HG03108 (cell line): ENCODE data around the gene MAP2.

Experiments used
- ATAC-seq: cut with Tn5 transposase; IDR thresholded peaks from one replicate; pipeline ENCODE4 v1.9.1; 2021; ENCODE audit warnings: moderate library complexity; ENCODE audit not compliant: unreplicated experiment

The MAP2 gene

GRCh38 chr2:209424781-209425470 is 1.1 kb downstream of the MAP2 start:
- ATAC-seq, result no peak

GRCh38 chr2:209425471-209426071 is 1.7 kb downstream of the MAP2 start:
- ATAC-seq, result no peak

GRCh38 chr2:209426432-209426831 is 2.6 kb downstream of the MAP2 start:
- ATAC-seq, result no peak

DNA sequence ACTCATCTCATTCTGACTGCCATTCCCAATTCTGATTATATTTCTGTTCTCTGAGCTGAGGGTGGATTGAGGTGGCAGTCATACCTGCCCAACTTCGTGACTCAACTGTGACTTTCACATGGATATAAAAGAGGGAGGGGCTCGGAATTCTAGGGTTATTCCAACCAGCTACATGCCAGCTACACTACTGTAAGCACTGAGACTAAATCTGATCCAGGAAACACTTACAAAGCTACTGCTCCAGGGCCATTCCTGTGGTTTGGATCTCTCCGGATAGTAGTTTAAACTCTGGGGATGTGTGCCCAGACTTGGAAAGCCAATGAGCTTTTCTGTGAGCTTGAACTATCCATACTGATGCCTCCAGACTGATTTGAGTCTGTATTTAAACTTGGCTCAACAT is 7.9 kb downstream of the MAP2 start:
- no peak for ATAC-seq

- ATAC-seq, result no peak
Observed at GRCh38 chr2:209441541-209441940, 17.7 kb downstream of the MAP2 start.

- no peak for ATAC-seq
Observed at GRCh38 chr2:209442939-209443338, 19.1 kb downstream of the MAP2 start.

DNA sequence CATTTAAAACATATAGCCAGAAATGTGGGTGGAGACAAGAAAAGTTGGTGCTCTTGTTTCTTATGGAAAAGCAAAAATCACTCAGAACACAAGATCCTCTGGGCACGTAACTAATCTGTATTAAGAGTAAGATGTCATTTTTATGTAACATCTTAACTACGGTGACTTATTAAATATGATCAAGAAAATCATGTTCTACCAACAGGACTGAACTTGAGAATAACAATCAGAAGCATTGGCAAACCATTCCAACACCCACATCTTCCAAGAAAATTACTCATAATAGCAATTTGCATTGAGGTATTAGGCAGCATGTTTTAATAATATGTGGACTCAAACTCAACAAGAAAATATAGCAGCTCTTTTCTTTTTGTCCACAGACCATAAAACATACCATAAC is 21.6 kb downstream of the MAP2 start:
- no peak for ATAC-seq

DNA sequence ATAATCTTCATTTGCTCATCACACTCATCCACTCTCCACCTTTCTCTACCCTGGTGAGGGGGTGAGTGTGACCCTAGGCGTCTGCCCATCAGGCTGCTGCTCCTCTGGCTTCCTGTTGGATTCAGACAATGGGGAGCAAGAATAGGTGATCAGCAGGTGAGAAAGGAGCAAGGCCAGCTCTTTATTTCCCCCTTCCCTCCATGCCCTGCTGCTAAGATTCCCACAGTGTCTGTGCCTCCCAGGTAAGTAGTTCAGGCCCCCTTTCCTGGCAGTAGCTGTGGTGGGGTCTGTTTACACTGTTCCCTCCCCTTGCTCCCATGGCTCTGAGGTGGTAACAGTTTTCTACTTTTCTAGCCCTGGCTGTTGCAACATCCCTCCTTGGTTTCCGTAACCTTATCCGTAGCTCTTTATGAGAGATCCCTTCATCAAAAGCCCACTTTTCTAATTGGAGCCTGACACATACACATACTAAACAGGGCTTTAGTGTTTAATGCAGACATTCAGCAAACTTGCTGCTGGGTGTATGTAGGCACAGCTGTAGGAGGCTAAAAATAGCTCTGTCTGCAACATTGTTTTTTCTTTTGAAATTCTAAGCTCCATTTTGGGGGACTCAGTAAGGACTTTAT is 27.5 kb downstream of the MAP2 start:
- ATAC-seq, result no peak

- no peak for ATAC-seq
Observed at GRCh38 chr2:209456489-209456888, 32.6 kb downstream of the MAP2 start.

DNA sequence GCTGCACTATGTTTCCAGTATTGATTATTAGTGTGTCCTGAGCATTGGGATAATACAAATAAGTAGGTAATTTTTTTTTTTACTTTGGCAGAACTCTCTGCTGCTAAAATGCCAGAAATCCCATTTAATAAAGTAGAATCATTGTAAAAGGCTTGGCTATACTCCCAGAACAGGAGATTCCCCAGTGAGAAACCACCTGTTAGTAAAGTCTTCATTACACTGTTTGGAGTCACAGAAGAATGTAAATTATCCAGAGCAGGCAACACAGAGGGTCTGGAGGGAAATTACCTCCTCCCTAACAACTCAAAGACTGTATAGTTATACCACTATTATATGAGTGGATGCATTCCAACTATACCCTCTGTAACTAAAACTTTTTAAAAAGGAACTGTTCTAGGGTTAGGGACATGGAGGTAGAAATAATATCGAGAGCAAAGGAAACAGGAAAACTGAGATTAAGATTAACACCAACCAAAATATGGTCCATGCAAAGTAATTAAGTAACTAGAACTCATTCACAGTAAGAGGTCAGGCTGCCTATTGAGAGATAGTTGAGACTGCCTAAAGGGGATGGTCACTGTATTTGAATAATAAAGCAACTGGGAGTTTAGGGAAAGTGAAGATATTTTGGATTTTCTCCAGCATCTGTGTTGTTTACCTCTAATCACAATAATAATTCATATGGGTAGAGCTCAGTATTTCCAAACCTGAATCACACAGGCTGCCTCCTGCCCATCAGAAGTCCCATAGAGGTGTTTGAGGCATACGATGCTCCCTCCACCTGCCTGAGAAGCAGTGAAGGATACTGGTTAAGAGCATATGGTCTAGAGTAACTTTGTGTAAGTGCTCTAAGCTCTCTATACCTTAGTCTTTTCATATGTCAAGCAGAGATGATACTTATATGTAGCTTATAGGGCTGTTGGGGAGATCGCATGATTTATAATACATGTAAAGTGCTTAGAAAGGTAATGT is 34.4 kb downstream of the MAP2 start:
- ATAC-seq, result no peak

DNA sequence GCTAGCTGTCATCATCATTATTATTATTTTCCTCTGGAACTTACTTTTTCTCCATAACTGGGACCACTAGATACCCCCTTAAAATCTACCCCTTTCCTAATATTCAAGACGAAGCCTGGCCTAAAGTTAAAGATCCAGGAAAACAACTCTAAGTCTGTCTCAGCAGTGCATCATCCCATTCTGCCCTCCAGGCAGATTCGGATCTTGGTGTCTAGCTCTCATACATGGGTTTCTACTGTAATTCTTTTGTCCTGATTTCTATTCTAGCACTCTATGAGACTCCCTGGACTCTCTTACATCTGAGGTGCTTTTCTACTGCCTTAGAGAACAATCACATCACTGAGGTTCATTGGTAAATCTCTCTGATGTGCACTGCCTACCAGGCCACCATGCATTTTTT is 35.5 kb downstream of the MAP2 start:
- no peak for ATAC-seq

DNA sequence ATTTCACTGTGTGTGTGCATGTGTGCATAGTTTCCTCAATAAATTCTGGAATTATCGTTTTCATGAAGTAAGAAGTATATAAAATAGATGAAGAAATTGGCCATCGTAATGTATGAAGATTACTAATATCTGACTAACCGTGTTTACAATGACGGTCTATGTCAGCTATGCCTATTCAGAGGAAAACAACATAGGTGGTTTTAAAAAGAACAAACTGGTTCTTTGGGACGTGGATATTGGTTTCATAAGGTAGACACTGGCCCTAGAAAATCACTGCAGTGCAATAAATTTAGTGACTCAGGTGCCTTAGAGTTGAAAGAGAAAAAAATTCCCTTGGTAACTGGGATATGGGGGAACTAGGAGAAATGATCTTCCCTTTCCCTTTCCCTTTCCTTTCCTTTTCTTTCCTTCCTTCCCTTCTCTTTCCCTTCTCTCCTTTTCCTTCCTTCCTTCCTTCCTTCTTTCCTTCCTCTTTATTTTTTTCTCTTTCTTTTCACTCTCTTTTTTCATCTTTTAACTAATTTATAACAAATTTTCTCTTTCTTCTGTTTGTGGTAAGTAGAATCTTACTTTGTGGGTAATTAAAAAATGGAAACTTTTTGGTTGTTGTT is 36.4 kb downstream of the MAP2 start:
- ATAC-seq, result no peak

GRCh38 chr2:209463226-209463625 is 39.4 kb downstream of the MAP2 start:
- ATAC-seq, result no peak

DNA sequence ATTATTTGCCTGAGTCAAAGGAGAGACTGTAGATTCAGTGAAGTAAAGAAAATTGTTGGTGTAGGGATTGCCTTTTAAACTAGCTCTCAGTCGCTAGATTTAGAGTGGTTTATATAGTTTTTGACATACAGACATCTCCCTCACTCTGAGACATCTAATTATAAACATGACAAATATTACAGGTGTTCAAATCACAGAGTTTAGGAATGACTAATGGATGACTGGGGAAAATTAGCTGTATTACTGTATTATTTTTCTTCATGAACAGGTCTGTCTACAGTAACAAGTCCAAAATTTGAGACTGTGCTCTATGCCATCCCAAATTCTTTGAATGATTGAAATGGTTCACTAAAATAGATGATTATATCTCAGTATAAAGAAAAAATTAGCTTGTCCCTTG is 40.0 kb downstream of the MAP2 start:
- ATAC-seq, result no peak

DNA sequence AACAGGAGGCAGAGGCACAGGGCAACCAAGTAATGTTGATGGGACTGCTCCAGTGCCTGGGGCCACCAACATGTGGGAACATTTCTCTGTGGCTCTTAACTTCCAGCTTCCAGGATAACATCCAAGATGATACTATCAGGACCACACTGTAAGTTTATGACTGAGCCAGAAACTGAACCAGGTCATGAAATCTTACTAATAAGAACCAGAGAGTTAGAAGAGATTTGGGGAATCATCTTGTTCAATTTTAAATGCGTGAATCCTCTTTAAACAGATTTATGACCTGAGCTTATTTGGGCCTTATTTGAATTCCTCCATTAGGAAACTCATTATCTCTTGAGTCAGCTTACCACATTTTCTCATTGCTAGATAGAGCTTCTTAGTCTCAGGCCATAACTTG is 45.0 kb downstream of the MAP2 start:
- ATAC-seq, result no peak

GRCh38 chr2:209469481-209469880 is 45.6 kb downstream of the MAP2 start:
- ATAC-seq, result no peak

DNA sequence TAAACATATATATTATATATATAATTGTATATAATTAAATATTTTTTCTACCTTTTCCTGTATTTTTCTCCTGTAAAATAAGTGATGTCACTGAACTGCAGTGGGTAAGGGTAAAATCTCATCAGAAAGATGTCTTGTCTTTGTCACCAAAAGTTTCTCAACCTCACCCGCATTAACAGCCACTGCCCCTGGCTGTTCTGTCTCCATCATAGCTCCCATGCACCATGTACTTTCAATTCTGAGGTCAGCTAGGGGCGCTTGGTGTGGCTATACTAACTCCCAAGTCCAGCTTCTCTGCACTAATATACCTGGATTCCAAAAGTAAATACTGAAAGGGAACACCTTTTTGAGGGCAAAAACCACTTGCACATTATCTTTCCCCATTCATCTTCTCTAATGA is 46.6 kb downstream of the MAP2 start:
- ATAC-seq, result no peak

DNA sequence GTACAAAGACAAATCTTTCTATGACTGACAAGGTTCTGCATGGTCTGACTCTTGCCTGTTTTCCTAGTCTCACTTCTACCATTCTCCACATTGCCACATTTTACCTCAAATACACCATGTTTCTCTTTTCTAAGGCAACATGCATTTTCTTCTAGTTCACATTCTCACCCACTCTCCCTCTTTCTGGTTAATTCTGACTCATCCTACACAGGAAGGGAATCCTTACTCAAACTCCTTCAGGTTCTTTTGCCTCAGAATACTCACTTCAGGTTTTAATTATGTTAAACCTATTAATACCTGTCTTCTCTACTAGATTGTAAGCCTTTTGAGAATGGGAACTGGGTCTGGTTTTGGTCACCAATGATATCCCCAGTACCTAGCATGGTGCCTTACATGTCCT is 47.2 kb downstream of the MAP2 start:
- no peak for ATAC-seq

- ATAC-seq, result no peak
Observed at GRCh38 chr2:209472112-209472832, 48.4 kb downstream of the MAP2 start.

DNA sequence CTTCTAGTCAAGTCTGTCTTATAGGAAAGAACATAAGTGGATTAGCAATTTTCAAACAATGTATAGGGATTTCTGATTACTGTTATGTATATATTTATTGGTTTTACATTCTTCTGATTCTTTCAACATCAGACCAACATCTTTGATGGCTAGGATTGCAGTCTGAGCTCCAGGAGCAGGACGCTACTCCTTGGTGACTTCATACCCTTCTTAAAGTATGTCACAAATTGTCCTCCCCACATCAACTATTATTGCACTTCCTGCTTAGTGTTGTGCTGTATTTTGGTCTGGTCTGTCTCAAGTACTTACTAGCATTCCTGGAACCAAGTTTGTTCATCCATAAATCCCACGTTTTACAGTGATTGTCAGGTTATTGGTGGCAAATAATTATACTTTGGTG is 49.0 kb downstream of the MAP2 start:
- ATAC-seq, result no peak
